ENCODE measurements around the gene KCNE2.

Gene KCNE2

DNA sequence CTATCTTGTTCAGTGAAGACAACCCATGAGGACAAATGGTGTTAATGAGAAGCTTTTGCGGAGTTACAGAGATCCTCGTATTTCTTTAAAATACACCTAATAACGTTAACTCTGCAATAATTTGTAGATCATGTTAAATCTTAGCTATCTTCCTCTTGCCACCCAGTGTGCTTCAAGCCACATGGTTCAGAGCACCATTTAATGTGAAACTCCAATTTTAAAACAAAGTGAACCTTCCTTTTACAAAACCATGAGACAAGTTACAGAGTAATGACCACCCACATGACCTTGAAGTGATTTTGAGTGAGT is 1.7 kb upstream of the KCNE2 start:
- H3K79me2 ChIP-seq (ENCODE audit: insufficient read depth, low read length): no peaks in the 10 kb centered on the region
- H2AFZ ChIP-seq (ENCODE audit: low read depth, low read length): peak overlapping the region; percentile 71
- H3K4me2 ChIP-seq (ENCODE audit: insufficient read depth, low read length): peak overlapping the region; percentile 61; the same call in 1 of the 2 replicates
- ATAC-seq (ENCODE audit: insufficient read depth, low read depth): peak; percentile 37
- H3K4me3 ChIP-seq (ENCODE audit: low read depth in 1 of 2, low read length in 2 of 2): no peak overlapping the region
- peaks cover 12% of the 10 kb centered on the region for H3K4me1 ChIP-seq (ENCODE audit: insufficient read depth, low read length)
- no peaks in the 10 kb centered on the region for H3K27me3 ChIP-seq (ENCODE audit: insufficient read depth, low read length, poor library complexity)
- H3K9ac ChIP-seq (ENCODE audit: low read depth, low read length): no peak overlapping the region; the same call in 1 of the 2 replicates
- H3K9me3 ChIP-seq (ENCODE audit: insufficient read depth, low read length, severe bottlenecking): no peaks in the 10 kb centered on the region
- no peak for TF ChIP-seq EZH2 (IDR thresholded peaks at IDR 0.05; ENCODE audit: borderline replicate concordance, low read depth, low read length, severe bottlenecking)
- TF ChIP-seq CTCF (IDR thresholded peaks at IDR 0.05; ENCODE audit: borderline replicate concordance, extremely low read depth, low read length, poor library complexity, severe bottlenecking): no peak
- H3K27ac ChIP-seq (ENCODE audit: low read length): no peak overlapping the region
- no peak for DNase-seq
- no peaks in the 10 kb centered on the region for H3K36me3 ChIP-seq (ENCODE audit: insufficient read depth, low read length)
- no peaks in the 10 kb centered on the region for H4K20me1 ChIP-seq (ENCODE audit: insufficient read depth, low read length)

- H3K36me3 ChIP-seq (ENCODE audit: insufficient read depth, low read length): no peaks in the 10 kb centered on the region
- H3K4me2 ChIP-seq (ENCODE audit: insufficient read depth, low read length): no peak overlapping the region
- peak overlapping the region; percentile 71 for H2AFZ ChIP-seq (ENCODE audit: low read depth, low read length)
- no peaks in the 10 kb centered on the region for H3K27me3 ChIP-seq (ENCODE audit: insufficient read depth, low read length, poor library complexity)
- no peaks in the 10 kb centered on the region for H3K9me3 ChIP-seq (ENCODE audit: insufficient read depth, low read length, severe bottlenecking)
- H4K20me1 ChIP-seq (ENCODE audit: insufficient read depth, low read length): no peaks in the 10 kb centered on the region
- H3K4me1 ChIP-seq (ENCODE audit: insufficient read depth, low read length): peaks cover 12% of the 10 kb centered on the region
- no peaks in the 10 kb centered on the region for H3K79me2 ChIP-seq (ENCODE audit: insufficient read depth, low read length)
- no peak overlapping the region for H3K27ac ChIP-seq (ENCODE audit: low read length)
- no peak overlapping the region for H3K4me3 ChIP-seq (ENCODE audit: low read depth in 1 of 2, low read length in 2 of 2)
- no peak for TF ChIP-seq EZH2 (IDR thresholded peaks at IDR 0.05; ENCODE audit: borderline replicate concordance, low read depth, low read length, severe bottlenecking)
- TF ChIP-seq CTCF (IDR thresholded peaks at IDR 0.05; ENCODE audit: borderline replicate concordance, extremely low read depth, low read length, poor library complexity, severe bottlenecking): no peak
- H3K9ac ChIP-seq (ENCODE audit: low read depth, low read length): no peak overlapping the region
- ATAC-seq (ENCODE audit: insufficient read depth, low read depth) (no peak), DNase-seq (no peak)
Measured at GRCh38 chr21:34362670-34363069, 1.1 kb upstream of the KCNE2 start.

DNA sequence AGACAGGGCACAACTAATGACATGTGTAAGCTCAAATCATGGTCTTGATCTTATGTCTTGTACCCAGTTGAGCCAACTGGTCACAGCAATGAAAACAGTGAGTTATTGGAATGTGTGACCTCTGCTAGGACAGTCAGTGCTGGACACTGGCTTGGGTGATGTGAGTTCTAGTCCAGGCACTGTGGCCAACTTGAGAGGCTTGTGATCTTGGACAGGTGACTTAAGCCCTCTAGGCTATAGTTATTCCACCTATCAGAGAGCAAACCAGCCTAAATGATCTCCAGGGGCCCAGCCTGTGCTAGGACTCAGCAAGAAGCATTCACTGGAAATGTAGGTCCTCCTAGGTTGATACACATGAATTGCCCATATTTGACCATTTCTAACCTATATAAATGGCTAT is 1.1 kb downstream of the KCNE2 start:
- Histone ChIP-seq H3K36me3 (ENCODE audit: insufficient read depth, low read length) (no peaks in the 10 kb centered on the region), H3K79me2 (ENCODE audit: insufficient read depth, low read length) (no peaks in the 10 kb centered on the region), H2AFZ (ENCODE audit: low read depth, low read length) (no peak overlapping the region), H4K20me1 (ENCODE audit: insufficient read depth, low read length) (no peaks in the 10 kb centered on the region), H3K9me3 (ENCODE audit: insufficient read depth, low read length, severe bottlenecking) (no peaks in the 10 kb centered on the region), H3K27me3 (ENCODE audit: insufficient read depth, low read length, poor library complexity) (no peaks in the 10 kb centered on the region), H3K4me3 (ENCODE audit: low read depth in 1 of 2, low read length in 2 of 2) (no peak overlapping the region), H3K4me1 (ENCODE audit: insufficient read depth, low read length) (peaks cover 12% of the 10 kb centered on the region), H3K4me2 (ENCODE audit: insufficient read depth, low read length) (no peak overlapping the region), H3K9ac (ENCODE audit: low read depth, low read length) (no peak overlapping the region), H3K27ac (ENCODE audit: low read length) (no peak overlapping the region)
- ATAC-seq (ENCODE audit: insufficient read depth, low read depth) (no peak), DNase-seq (no peak)
- TF ChIP-seq CTCF (IDR thresholded peaks at IDR 0.05; ENCODE audit: borderline replicate concordance, extremely low read depth, low read length, poor library complexity, severe bottlenecking): no peak
- TF ChIP-seq EZH2 (IDR thresholded peaks at IDR 0.05; ENCODE audit: borderline replicate concordance, low read depth, low read length, severe bottlenecking): no peak

DNA sequence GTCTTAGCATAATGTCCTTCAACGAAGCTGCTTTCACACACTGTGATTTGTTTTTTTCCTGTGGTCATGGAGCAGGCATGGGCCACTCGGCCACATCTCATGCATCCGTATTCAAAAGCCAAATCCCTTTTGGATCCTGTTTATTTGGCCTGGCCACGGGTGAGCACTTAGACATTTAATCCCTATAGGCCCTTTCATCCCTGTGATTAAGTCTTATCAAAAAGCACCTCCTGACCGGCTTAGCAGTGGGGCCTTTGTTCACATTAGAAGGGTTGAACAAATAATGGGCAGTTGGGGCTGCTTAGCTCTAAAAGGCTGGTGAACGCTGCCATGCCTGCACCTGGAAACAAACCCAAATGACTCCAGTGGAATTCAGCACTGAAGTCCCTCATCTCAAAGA is 2.0 kb downstream of the KCNE2 start:
- no peak overlapping the region for H3K4me2 ChIP-seq (ENCODE audit: insufficient read depth, low read length)
- H3K4me3 ChIP-seq (ENCODE audit: low read depth in 1 of 2, low read length in 2 of 2): no peak overlapping the region
- H3K36me3 ChIP-seq (ENCODE audit: insufficient read depth, low read length): no peaks in the 10 kb centered on the region
- no peaks in the 10 kb centered on the region for H3K79me2 ChIP-seq (ENCODE audit: insufficient read depth, low read length)
- no peak overlapping the region for H3K27ac ChIP-seq (ENCODE audit: low read length)
- ATAC-seq (ENCODE audit: insufficient read depth, low read depth): no peak
- H3K9ac ChIP-seq (ENCODE audit: low read depth, low read length): no peak overlapping the region
- TF ChIP-seq CTCF (IDR thresholded peaks at IDR 0.05; ENCODE audit: borderline replicate concordance, extremely low read depth, low read length, poor library complexity, severe bottlenecking) (no peak), EZH2 (IDR thresholded peaks at IDR 0.05; ENCODE audit: borderline replicate concordance, low read depth, low read length, severe bottlenecking) (no peak)
- H3K9me3 ChIP-seq (ENCODE audit: insufficient read depth, low read length, severe bottlenecking): no peaks in the 10 kb centered on the region
- H4K20me1 ChIP-seq (ENCODE audit: insufficient read depth, low read length): no peaks in the 10 kb centered on the region
- no peaks in the 10 kb centered on the region for H3K27me3 ChIP-seq (ENCODE audit: insufficient read depth, low read length, poor library complexity)
- H3K4me1 ChIP-seq (ENCODE audit: insufficient read depth, low read length): peaks cover 12% of the 10 kb centered on the region
- no peak for DNase-seq
- H2AFZ ChIP-seq (ENCODE audit: low read depth, low read length): no peak overlapping the region
